ENCODE data around the gene METRNL. TPM values are rescaled to one million over a fixed set of nuclear protein-coding genes. Genes with fewer than 3 reads are reported as not detected.

The METRNL gene
- total and polyA plus RNA-seq, 8 donors = 12.7 to 61.8 (median 19.2) TPM

- peak overlapping the region; percentile 73 to 81 for H3K27ac ChIP-seq
- intact Hi-C loops (cut with DNase I) = no loop called here
- peaks cover 0 to 46% of the 10 kb centered on the region in 2 donors for H3K27me3 ChIP-seq
- DNase-seq = no peak
- H3K4me1 ChIP-seq = peaks cover 28 to 51% of the 10 kb centered on the region in 2 donors
- TF ChIP-seq CTCF (IDR thresholded peaks at IDR 0.05) = no peak
- peaks cover 0 to 13% of the 10 kb centered on the region in 2 donors for H3K36me3 ChIP-seq
- peak overlapping the region; percentile 53 to 76 for H3K4me3 ChIP-seq
- no peaks in the 10 kb centered on the region for H3K9me3 ChIP-seq
- no peak for ATAC-seq
Measured at GRCh38 chr17:83079766-83080578, 563 bp downstream of the METRNL start.

- DNase-seq (no peak), ATAC-seq (no peak)
- intact Hi-C loops (cut with DNase I) = no loop called here
- H3K36me3 ChIP-seq = peaks cover 0 to 18% of the 10 kb centered on the region in 2 donors
- peak overlapping the region; percentile 73 to 81 for H3K27ac ChIP-seq
- H3K27me3 ChIP-seq = peaks cover 0 to 46% of the 10 kb centered on the region in 2 donors
- peak overlapping the region; percentile 53 to 76 for H3K4me3 ChIP-seq
- no peaks in the 10 kb centered on the region for H3K9me3 ChIP-seq
- H3K4me1 ChIP-seq = peaks cover 31 to 56% of the 10 kb centered on the region in 2 donors
- TF ChIP-seq CTCF (IDR thresholded peaks at IDR 0.05) = no peak
Measured at GRCh38 chr17:83080579-83080857, 1.1 kb downstream of the METRNL start.

GRCh38 chr17:83080858-83081683, 1.7 kb downstream of the METRNL start:
- peak in 1 of 4 donors; percentile 90 for DNase-seq
- peak; percentile 8 for ATAC-seq
- no peak for TF ChIP-seq CTCF (IDR thresholded peaks at IDR 0.05)
- Histone ChIP-seq H3K4me3 (peak overlapping the region; percentile 53 to 76), H3K9me3 (no peaks in the 10 kb centered on the region), H3K4me1 (peaks cover 31 to 61% of the 10 kb centered on the region in 2 donors), H3K27ac (peak overlapping the region; percentile 73 to 81), H3K27me3 (peaks cover 0 to 46% of the 10 kb centered on the region in 2 donors), H3K36me3 (peaks cover 0 to 24% of the 10 kb centered on the region in 2 donors)
- intact Hi-C loops (cut with DNase I) = no loop called here

GRCh38 chr17:83081684-83082201, 2.3 kb downstream of the METRNL start:
- no peak for TF ChIP-seq CTCF (IDR thresholded peaks at IDR 0.05)
- Histone ChIP-seq H3K4me3 (peak overlapping the region; percentile 53 to 76), H3K27me3 (peaks cover 0 to 39% of the 10 kb centered on the region in 2 donors), H3K36me3 (peaks cover 0 to 29% of the 10 kb centered on the region in 2 donors), H3K9me3 (no peaks in the 10 kb centered on the region), H3K27ac (peak overlapping the region; percentile 73 to 81), H3K4me1 (peaks cover 31 to 68% of the 10 kb centered on the region in 2 donors)
- ATAC-seq = no peak
- peak in 1 of 4 donors; percentile 72 for DNase-seq
- intact Hi-C loops (cut with DNase I) = no loop called here

- DNase-seq (no peak), ATAC-seq (no peak)
- peak overlapping the region in 1 of 2 donors; percentile 76 for H3K4me3 ChIP-seq
- peak overlapping the region in 1 of 2 donors; percentile 81 for H3K27ac ChIP-seq
- H3K27me3 ChIP-seq = peaks cover 0 to 32% of the 10 kb centered on the region in 2 donors
- H3K4me1 ChIP-seq = peaks cover 31 to 75% of the 10 kb centered on the region in 2 donors
- intact Hi-C loops (cut with DNase I) = no loop called here
- TF ChIP-seq CTCF (IDR thresholded peaks at IDR 0.05) = no peak
- no peaks in the 10 kb centered on the region for H3K9me3 ChIP-seq
- H3K36me3 ChIP-seq = peaks cover 0 to 36% of the 10 kb centered on the region in 2 donors
Measured at GRCh38 chr17:83082424-83082823, 3.0 kb downstream of the METRNL start.
